Right lobe of liver (tissue), 6 donors: ENCODE results near the gene COL23A1. TPM values are rescaled to one million over a fixed set of nuclear protein-coding genes. Genes with fewer than 3 reads are reported as not detected.

Source experiments
- ATAC-seq, 4 donors: fragments of 200-7000 bp; cut with Tn5 transposase; one replicate each; pipeline ENCODE4 v1.9.1; 2020; ENCODE audit warnings: mild to moderate bottlenecking in 4 of 4, moderate library complexity in 4 of 4
- DNase-seq, 3 donors: peaks; one replicate each; pipeline ENCODE4 v3.0.0-alpha.2; 2020
- H3K27ac ChIP-seq, 3 donors: fragments of 200-600 bp; one replicate each; pipeline ENCODE4 v1.8.0; 2022
- H3K27me3 ChIP-seq, 2 donors: fragments of 200-600 bp; one replicate each; pipeline ENCODE4 v1.8.0; 2022
- H3K36me3 ChIP-seq, 4 donors: fragments of 200-600 bp; sonication (generic) in 1 of 4; one replicate each; pipeline versions ENCODE4 v1.5.1 to v1.8.0; 2017 to 2022; ENCODE audit warnings: control low read depth in 1 of 4
- H3K4me1 ChIP-seq, 4 donors: fragments of 200-600 bp; sonication (generic) in 1 of 4; one replicate each; pipeline versions ENCODE4 v1.5.1 to v1.8.0; 2017 to 2022; ENCODE audit warnings: control low read depth in 1 of 4
- H3K4me3 ChIP-seq, 3 donors: fragments of 200-600 bp; one replicate each; pipeline ENCODE4 v1.8.0; 2022
- H3K9me3 ChIP-seq, 4 donors: fragments of 200-600 bp; sonication (generic) in 1 of 4; one replicate each; pipeline versions ENCODE4 v1.5.1 to v1.8.0; 2017 to 2022; ENCODE audit warnings: control low read depth in 1 of 4
- CTCF ChIP-seq, 4 donors: fragments of 200-600 bp in 3 of 4; fragments of 450-650 bp in 1 of 4; IDR thresholded peaks; one replicate each; pipeline versions ENCODE4 v1.5.1 to v1.8.0; 2016 to 2022; ENCODE audit warnings: antibody characterized with exemption in 4 of 4, mild to moderate bottlenecking in 2 of 4
- POLR2A ChIP-seq: fragments of 450-650 bp; IDR thresholded peaks from one replicate; pipeline ENCODE4 v1.6.1; 2017; ENCODE audit warnings: antibody characterized with exemption, mild to moderate bottlenecking
- WGBS: methylation state at CpG from one replicate; pipeline ENCODE4 v1.1.6; 2018; ENCODE audit warnings: low coverage, low lambda C conversion rate; ENCODE audit not compliant: insufficient coverage; ENCODE audit errors: missing lambda C conversion rate; 5-methylcytosine and 5-hydroxymethylcytosine counted together
- intact Hi-C, 2 donors: fragments of 100-400 bp; cut with DNase I; formaldehyde crosslinking; loops; one replicate each; pipeline versions ENCODE4 v1.11.2 to v1.14.1; 2022
- total RNA-seq, 6 experiments: library from RNA; depleted of rRNA in 2 of 6; stranded (reverse); fragments of >200 nt in 2 of 6; fragmentation: NEBNext Ultra II Directional in 3 of 6; extraction: Animal tissue kit (Norgen Biotek cat#: 25700) in 3 of 6; gene quantifications; one replicate each; pipeline versions ENCODE4 v1.1.0 to v1.2.4, GENCODE V29; 2016 to 2023
- donor health status: DM: no; HTN: yes; CAD: no.
- donor health status: DM: no; HTN: no; CAD: no.
- donor health status: DM: no; HTN: no; CAD: no.
- donor health status: DM: no; HTN: yes; CAD: no.
- donor health status: DM: no; HTN: yes; CAD: no.

The COL23A1 gene
- total RNA-seq, 6 experiments from 2014 or later, result 0.25 to 1.2 (median 0.50) TPM

DNA sequence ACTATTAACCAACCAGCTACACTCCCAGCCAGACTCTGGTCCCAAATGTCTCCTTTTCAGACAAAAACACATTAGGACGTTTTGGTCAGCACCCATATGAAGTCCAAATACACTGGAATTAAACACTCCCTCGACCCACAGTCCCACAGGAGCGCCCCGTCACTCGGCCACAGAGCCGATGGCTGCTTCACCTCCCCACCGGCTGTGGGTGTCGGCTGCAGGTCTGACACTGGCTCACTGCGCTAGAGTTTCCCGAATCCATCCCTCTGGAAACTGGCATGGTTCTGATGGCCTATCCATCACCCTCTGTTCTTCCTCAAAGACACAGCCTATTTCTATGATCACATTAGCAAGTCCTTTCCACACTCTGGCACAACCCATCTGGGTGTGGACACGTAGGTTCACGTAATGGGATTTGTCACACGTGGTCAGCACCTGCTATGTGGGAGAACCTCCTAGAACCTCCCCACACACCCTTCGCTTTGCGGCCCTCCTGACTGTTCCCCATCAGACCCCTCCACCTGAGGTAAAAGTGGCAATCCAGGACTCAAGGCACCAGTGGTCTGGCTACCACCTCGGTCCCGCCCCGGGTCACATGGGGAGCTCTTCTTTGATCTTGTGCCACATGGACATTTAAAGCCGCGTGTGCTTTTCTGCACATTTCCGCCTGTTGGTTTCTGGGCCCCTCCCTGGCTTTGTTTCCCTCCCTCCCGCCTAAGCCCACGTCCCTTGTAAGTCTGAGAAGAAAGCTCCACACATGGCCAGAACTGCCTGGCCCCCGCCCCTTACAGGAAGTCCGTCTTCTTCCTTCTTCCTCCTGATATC, 226.5 kb downstream of the COL23A1 start:
- Histone ChIP-seq H3K27ac (no peak overlapping the region), H3K9me3 (no peaks in the 10 kb centered on the region), H3K27me3 (no peaks in the 10 kb centered on the region), H3K4me3 (no peak overlapping the region), H3K36me3 (no peaks in the 10 kb centered on the region), H3K4me1 (no peaks in the 10 kb centered on the region)
- ATAC-seq, result peak; percentile 46 to 74 (median 50)
- 65% methylated on average over 13 of the region's 25 CpGs for WGBS
- TF ChIP-seq CTCF (IDR thresholded peaks at IDR 0.05) (no peak), POLR2A (no peak)
- DNase-seq, result peak in 1 of 3 donors; percentile 43
- intact Hi-C loops, result no loop called here

GRCh38 chr5:178361657-178362445, 228.3 kb downstream of the COL23A1 start:
- Histone ChIP-seq H3K4me3 (no peak overlapping the region), H3K36me3 (no peaks in the 10 kb centered on the region), H3K27ac (no peak overlapping the region), H3K9me3 (no peaks in the 10 kb centered on the region), H3K4me1 (peaks cover 0 to 4% (median 1%) of the 10 kb centered on the region in 4 donors), H3K27me3 (no peaks in the 10 kb centered on the region)
- no peak for TF ChIP-seq POLR2A
- no peak for TF ChIP-seq CTCF (IDR thresholded peaks at IDR 0.05)
- 82% methylated on average over 7 of the region's 19 CpGs for WGBS
- ATAC-seq (no peak), DNase-seq (peak in 1 of 3 donors; percentile 48)
- intact Hi-C loops, result no loop called here

- Histone ChIP-seq H3K27ac (no peak overlapping the region), H3K27me3 (no peaks in the 10 kb centered on the region), H3K4me1 (peaks cover 0 to 12% (median 1%) of the 10 kb centered on the region in 4 donors), H3K36me3 (no peaks in the 10 kb centered on the region), H3K9me3 (no peaks in the 10 kb centered on the region), H3K4me3 (no peak overlapping the region)
- TF ChIP-seq POLR2A, result no peak
- no peak for TF ChIP-seq CTCF (IDR thresholded peaks at IDR 0.05)
- no peak for ATAC-seq
- intact Hi-C loops, result no loop called here
- no peak for DNase-seq
- WGBS, result no CpG with 5 or more reads among the region's 5 CpGs
Measured at GRCh38 chr5:178360926-178361235, 229.3 kb downstream of the COL23A1 start.

- DNase-seq (peak in 1 of 3 donors; percentile 32), ATAC-seq (no peak)
- no peaks in the 10 kb centered on the region for H3K36me3 ChIP-seq
- TF ChIP-seq POLR2A (no peak), CTCF (IDR thresholded peaks at IDR 0.05) (no peak)
- no peaks in the 10 kb centered on the region for H3K9me3 ChIP-seq
- intact Hi-C loops, result no loop called here
- whole genome bisulfite sequencing, result 60% methylated on average over 7 of the region's 19 CpGs
- no peak overlapping the region for H3K27ac ChIP-seq
- no peak overlapping the region for H3K4me3 ChIP-seq
- peaks cover 0 to 12% (median 1%) of the 10 kb centered on the region in 4 donors for H3K4me1 ChIP-seq
- no peaks in the 10 kb centered on the region for H3K27me3 ChIP-seq
Measured at GRCh38 chr5:178360222-178360925, 229.8 kb downstream of the COL23A1 start.
